Activated T-helper 9 cell treated with anti-CD3 and anti-CD28 coated beads, Interleukin-2, amount 50 U/mL, for 16 hours (primary cell): Measurements from ENCODE around the gene NME7.

Experiments
- DNase-seq: peaks from one replicate; pipeline ENCODE4 v3.0.0-alpha.2; 2020; ENCODE audit warnings: low read depth

The NME7 gene

DNA sequence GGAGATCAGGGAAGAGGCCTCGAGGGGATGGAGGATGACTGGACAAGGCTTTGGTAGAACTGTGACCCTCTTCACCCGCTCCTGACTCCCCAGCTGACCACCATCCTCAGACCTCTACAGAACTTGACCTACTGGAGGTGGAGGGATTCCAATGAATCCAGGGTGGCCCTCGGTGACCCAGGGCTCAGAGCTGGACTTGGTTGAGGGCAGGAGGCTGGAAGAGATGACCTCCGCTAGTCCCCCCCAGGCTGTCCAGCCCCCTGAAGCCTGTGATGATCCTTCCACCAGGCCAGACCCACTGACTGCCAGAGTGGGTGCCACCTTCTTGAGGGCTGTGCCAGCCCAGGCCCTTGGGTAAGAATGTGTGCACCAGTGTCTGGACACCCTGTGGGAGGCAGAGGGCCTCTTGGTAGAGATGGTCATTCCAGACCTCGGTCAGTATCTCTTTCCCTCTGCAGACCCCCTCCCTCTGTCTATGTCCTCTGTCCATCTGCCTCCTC, 216.2 kb downstream of the NME7 start:
- no peak for DNase-seq

DNA sequence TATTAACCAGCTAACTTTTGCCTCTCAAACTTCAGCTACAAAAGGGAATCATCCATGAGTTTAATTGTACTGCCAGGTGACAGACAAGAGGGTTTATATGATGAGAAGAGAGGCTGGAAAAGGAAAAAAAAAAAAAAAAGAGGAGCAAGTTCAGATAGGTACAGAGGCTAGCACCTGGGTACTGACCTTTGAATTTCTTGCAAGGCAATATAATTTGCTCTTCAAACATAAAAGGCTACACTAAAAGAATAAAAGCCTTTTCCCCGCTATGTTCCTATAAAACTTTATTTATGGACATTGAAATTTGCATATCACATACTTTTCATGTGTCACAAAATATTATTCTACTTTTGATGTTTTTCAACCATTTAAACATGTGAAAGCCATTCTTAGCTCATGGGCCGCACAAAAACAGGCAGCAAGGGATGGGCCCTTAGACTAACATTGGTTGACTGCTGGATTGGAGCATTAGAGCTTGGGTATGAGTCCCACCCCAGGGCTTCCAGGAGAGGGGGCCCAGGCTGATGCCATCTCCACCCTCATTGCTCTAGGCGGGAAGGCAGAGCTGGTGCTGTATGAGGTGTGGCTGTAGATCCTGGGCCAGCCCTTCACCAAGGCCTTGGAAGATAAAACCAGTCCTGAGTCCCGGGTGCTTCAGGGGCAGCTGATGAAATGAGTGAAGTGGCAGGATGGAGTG, 216.8 kb downstream of the NME7 start:
- no peak for DNase-seq

DNA sequence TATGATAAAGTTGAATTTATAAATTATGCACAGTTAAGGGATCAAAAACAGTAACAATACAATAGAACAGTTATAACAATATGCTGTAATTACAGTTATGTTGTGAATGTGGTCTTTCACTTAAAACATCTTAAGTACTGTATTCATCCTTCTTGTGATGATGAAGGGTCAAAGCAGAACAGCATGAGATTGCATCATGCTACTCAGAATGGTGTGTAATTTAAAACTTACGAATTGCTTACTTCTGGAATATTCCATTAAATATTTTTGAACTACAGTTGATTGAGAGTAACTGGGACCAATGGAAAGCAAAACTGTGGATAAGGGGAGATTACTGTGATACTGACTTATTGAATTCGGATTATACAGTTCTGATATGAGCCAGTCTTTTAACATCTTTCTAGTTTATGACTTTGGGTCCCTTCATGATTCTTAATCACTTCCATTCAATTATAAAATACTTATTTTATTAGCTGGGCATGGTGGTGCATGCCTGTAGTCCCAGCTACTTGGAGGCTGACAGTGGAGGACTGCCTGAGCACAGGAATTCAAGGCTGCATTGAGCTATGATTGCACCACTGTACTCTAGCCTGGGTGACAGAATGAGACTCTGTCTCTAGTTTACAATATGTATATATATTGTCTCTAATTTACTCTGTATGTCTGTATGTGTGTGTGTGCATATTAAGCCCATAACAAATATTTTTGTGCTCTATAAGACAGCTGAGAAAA, 217.9 kb downstream of the NME7 start:
- no peak for DNase-seq

DNA sequence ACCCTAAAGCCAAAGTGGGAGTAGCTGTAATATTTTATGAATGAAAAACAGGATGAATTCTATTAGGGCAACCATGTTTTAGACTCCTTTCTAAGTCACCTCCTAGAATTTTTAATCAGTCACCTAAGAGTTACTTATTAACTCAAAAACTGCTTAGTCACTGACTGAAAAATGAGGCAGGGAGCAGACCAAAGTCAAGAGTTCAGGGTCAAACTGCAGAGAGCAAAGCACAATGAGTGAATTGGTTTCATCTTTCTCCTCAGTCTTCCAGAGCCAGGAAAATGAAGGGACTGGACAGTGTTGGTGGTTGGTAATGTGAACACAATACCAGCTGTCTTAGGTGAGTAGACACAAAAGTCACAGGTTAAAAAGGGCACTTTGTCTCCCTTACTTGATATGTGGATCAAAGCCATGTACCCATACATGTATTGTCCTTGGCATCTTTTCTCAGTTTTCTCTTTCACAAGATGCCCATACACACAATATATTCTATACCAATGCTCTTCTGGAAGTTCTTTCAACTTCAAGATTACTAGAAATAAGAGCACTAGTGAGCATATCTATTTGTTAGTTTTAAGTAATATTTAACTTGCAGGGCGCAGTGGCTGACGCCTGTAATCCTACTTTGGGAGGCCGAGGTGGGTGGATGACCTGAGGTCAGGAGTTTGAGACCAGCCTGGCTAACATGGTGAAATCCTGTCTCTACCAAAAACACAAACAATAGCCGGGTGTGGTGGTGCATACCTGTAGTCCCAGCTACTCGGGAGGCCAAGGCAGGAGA, 218.9 kb downstream of the NME7 start:
- DNase-seq: no peak

DNA sequence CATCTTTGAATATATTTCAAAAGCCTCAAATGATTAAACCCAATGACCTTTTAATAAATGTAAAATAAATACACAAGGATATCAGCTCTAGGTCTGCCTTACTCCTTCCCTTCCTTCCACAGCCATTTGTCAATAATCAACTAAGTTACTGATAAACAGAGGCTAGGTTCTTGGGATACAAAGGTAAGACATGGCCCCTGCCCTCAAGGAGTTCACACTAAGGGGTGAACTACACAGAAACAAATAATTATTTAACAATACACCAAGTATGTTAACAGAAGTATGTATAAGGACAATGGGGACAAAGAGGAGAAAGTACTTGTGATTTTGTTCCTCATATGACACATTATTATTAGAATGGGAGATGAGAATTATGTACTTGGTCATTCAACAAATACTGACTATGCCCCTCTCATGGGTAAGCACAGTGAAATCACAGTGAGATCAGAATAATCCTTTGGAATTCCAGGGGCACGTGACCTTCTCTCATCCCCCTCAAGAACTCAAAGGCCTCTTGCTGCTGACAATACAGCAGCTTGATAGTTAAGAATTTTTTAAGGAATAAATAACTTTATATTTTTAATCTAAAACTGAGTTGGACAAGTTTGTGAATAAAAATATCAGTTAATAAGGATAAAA, 220.9 kb downstream of the NME7 start:
- no peak for DNase-seq

DNA sequence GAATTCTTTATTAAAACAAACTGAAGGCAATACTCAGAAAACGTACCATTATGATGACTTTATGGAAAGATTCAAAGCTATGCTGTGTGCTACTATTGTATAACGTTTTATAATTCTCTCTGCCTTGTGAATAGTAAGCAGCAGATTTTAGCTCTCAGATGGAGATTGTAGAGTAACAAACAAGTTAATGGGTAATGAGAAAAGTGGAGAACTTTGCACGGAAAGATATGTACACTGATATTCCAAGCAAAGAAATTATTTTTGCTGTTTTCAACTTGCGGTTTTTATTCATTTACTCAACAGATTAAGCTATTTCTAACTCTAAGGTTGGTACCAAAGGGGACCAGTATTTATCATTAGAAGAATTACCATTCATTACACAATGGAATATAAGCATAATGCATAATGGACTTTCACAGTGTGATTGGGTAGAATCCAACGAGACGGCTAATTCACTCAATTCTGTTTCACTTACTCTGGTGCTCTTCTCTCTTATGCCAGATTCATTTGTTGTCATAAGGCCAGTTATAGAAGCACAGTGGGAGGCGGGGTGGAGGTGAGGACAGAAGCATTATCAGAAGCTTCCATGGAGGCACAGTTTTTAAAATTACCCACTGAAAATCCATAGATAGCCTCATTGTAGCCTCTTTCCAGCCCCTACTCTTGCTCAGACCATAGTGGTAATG, 222.5 kb downstream of the NME7 start:
- no peak for DNase-seq

DNA sequence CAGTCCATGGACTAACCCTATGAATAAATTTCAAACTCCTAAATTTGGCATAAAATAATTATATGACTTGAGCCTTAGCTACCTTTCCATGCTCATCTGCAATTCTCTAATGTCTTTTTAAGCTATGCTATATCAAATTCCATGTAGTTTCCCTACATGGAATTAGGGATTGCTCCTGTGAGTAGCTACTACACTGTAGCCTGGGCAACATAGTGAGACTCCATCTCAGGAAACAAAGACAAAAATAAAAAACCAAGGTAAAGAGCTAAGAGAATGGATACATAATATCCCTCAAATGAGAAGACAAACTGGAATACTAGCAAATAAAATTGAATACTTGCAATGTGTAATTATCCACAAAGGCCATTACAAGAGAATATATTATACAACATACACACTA, 223.6 kb downstream of the NME7 start:
- no peak for DNase-seq

DNA sequence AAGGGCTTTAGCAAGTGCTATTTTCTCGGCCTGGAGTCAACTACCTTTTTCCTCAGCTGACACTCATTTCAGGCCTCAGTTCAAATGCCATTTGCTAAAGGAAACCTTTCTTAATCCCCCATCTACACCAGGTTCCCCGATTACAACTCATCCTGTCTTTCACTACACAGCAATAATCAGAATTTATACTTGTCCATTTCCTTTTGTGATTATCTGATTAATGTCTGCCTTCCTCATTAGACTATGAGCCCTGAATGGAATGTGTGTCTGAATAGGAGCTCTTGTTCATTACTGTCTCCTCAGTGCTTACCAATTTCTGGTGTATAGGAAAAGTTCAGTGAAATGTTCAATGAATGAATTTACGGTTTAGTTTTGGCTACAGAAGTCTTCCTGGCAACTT, 224.3 kb downstream of the NME7 start:
- DNase-seq: no peak

DNA sequence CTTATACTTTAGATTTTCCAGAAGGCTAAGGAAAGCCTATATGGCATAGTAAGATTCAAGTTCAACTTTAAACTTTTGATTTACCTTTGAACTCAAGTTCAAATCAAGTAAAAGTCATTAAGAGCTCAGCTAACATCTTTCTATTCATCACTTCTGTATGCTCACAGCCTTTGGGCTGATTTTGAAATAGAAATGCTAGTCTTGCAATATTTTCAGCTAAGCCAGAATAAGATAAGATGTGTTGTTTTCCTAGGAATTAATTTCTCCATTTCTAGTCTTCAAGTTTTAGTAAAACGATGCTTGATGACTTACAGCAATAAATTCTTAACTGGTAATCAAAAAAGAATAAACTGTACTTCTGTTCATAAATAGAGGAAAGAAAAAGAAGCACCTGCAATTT, 225.5 kb downstream of the NME7 start:
- DNase-seq: no peak

DNA sequence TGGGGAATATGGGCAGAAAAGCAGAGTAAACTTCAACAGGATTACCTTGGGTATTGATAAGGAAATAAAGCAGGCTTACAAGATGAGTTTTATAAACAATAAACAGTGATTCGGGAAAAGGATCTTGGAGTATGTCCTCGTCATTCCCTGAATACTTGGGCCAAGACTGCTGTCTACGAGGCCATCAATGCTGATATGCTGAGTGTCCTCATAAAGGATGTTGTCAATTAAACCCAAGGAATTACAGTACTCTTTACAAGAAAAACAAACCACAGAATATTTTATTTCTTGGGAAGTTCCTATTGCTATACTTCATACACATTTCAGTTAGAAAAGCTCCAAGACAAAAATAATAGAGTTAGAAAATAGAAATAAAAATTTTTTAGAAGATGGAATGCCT, 226.2 kb downstream of the NME7 start:
- DNase-seq: no peak

DNA sequence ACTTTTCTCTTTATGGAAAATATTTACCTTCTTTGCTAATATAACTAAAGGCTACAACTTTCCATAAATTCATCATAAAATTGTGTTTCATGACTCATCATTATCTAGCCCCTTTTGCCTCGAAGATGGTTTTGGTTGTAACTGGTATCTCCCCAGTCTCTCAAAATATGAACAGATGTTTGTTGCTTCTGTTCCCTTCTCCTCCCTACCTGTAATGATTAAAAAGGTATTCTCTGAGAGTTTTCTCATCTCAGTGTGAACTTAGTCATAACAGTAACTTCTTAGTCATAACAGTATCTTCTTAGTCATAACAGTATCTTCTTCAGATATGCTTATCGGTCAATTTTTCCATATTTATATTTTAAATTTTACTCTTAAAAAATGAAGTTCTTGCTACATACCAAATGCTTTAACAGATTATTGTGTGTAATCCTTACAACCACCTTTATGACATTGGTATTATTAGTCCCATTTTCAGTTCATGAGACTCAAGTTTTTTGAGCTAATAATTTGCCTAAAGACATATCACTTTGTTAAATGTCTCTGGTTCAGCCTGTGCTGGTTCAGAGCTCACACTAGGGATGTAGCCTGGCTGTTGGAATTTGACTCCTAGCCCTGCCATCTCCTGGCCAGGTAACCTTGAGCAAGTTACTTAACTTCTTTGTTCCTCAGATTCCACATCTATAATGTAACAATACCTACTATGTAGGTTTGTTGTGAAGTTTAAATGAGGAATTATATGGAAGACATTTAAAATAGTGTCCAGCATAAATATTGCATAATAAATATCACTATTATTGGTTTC, 228.5 kb downstream of the NME7 start:
- DNase-seq: no peak

DNA sequence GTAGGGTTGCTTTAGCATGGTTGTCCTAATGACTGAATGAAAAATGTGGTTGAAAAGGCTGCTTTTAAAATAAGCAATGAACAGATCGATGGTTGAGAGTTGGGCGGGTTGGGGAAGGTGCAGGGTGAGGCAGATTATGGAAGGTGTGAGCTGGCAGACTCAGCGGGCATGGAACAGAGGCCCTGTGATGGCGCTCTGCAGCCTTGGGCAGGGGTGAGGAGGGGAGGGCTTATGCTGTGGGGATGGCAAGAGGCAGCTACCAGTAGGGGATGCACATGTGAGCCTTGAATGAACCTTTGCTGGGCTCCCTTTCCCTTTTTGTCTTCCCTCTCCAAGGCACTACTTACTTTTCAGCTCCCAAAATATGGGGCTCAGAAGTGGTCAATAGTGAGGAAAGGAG, 230.2 kb downstream of the NME7 start:
- no peak for DNase-seq

DNA sequence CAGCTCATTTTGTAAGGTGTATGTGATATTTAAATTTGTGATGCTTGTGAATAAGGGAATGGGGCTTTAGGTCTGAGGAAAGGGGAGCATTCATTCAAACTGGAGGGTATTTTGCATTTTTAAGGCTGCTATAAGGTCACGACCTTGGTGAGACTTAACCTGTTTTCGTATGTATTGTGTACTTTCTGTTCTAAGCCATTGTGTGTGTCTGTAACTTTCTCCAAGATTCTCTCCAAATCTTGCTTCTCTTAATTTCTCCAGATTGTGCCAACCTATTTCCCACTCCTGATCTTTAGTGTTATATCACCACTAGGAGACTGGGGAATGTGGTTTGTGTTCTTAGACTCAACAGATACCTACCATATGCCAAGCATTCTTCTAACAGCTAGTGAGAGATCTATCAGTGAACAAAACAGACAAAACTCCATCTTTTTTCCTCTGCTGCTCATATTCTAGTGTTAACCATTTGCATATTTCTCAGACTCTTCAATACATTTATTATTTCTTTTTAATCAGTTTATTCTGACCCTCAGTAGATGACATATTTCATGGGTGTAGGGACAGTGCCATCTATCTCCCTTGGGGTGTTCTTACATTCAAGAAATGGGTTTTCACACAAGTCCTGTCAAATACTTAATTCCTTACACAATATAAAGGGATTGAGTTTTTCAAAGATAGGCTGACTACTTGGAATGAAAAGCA, 233.6 kb downstream of the NME7 start:
- no peak for DNase-seq

DNA sequence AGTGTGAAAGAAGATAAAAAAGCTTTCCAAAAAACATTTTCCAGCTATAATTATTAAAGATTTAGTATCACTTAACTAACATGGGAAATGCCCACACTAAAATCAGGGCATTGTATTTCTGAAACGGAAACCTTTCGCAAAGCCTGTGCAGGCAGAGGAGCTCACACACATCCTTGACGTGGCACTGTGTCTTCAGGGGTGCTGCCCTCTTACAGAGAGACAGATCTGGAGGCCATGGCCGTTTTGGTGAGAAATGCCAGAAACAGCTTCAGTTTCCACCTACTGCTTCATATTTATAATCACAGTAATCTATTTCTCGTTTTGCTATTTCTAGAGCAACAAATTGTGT, 234.4 kb downstream of the NME7 start:
- no peak for DNase-seq

DNA sequence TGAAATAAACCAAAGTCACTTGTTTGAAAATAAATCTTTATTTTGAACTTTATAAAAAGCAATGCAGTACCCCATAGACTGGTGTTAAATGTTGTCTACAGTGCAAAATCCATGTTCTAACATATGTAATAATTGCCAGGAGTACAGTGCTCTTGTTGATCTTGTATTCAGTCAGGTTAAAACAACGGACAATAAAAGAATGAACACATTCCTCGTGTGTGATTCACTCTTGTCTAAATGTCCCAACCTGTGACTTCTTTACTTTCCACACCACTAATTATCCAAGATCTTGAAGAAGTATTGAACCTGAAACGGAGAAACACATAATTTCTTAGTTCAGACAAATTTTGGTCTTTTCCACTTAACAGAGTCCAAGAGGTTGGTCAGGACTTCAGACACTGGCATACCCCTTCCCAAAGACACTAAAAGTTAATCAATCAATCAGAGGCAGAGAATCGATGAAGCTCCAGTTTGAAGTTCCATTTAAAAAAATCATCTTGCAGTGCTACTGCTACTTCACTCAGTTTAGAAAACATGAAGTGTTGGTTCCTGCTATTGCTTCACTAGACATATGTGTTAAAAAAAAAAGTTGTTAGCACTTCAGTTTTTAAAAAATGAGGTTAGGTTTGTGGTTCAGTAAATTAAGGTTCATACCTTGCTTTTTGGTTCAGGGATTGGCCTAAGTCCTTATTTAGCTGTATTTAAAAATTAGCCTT, 234.9 kb downstream of the NME7 start:
- DNase-seq: no peak

DNA sequence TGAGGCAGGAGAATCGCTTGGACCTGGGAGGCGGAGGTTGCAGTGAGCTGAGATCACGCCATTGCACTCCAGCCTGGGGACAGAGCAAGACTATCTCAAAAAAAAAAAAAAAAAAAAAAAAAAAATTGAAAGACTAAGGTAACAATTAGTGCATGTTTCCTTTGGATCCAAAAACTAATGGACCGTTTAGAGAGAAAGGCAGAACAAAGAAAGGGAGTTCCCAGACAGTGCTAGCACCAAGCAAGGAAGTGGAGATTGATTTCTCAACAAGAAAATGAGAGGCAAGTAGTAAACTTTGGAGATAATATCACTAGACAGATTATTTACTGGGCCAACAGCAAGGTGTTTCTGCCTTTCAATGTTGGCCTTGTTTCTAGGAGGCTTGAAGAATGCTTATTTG, 236.9 kb downstream of the NME7 start:
- DNase-seq: no peak

DNA sequence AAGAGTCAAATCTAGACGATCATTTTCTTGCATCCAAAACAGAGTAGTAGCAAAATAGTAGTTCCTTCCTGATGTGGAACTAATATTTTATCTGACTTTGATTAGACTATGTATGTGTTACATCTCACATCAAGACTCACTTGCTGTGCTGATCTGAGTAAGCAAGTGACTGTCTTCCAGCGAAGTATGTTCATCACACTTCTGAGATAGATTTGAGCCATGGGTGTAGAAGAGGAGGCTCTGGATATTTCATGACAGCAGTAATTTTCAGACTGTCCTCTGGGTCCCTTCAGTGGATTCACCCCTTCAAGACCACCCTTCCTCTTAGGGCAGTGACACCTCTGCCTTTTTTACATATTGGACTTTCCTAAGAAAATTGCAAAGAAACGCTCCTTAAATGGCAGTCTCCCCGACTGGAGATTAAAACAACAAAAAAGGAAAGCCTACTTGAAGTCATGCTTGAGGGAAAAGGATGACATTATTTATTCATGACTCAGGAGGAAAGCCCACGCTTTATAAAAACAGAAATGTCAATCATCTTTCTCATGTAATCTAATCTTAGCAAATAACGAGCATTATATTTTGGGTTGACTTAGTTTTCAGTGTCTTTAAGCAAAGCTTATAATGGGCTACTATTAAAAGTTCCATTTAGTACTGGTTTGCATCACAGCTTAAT, 238.3 kb downstream of the NME7 start:
- DNase-seq: no peak

DNA sequence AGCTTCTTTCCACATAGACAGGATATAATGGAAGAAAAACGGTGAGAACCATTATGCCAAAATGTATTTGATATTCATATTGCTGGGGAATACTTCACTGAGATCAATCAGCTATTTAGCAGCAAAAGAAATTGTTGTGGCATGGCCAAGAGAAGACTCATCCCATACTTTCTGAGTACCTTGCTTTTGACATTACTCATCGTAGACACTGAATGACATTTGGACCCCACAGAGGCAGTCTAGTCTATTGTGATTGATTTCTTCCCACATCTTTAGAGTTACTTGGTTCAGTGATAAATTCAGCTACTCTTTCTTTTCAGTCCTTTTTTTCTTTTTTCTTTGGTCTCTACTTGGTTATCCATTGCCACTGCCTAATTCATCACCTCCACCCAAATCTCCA, 239.0 kb downstream of the NME7 start:
- DNase-seq: no peak

DNA sequence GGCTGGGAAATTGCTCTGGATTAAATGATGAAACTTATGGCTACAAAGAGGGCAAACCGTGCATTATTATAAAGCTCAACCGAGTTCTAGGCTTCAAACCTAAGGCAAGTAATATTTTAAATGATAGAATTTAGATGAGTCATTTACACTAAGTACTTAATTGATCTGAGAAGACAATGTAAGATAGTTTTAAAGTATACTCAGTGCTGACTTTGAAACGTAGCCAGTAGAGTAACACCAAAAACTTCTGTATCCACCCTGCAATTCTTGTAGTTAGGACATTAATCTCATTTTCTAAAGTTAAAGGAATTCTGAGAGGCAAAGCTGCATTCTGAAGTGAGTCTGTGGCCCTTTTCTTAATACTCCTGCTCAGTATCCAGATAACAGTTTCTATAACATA, 240.3 kb downstream of the NME7 start:
- no peak for DNase-seq
